Mesenchymal stem cell (in vitro differentiated cells and primary cell): Measurements from ENCODE around the gene CACNA1C.

Source experiments
- DNase-seq: peaks from one replicate; pipeline ENCODE4 v3.0.0-alpha.2; 2013
- H2AFZ ChIP-seq: one replicate; pipeline ENCODE4 v1.6.1; 2013; ENCODE audit warnings: low read depth, mild to moderate bottlenecking, control low read depth, inconsistent platforms, low read length, moderate library complexity
- H2AK5ac ChIP-seq: 2 replicates; pipeline ENCODE4 v1.6.1; 2013; ENCODE audit warnings: low read length, moderate library complexity, mild to moderate bottlenecking, inconsistent platforms; ENCODE audit not compliant: severe bottlenecking
- H2BK120ac ChIP-seq: one replicate; pipeline ENCODE4 v1.6.1; 2013; ENCODE audit warnings: low read depth, mild to moderate bottlenecking, inconsistent platforms, low read length, moderate library complexity
- H2BK12ac ChIP-seq, 2 experiments: one replicate each; pipeline ENCODE4 v1.6.1; 2013; ENCODE audit warnings: inconsistent platforms in 2 of 2, low read length in 2 of 2, mild to moderate bottlenecking in 2 of 2, moderate library complexity in 2 of 2, control low read depth in 1 of 2
- H2BK15ac ChIP-seq: one replicate; pipeline ENCODE4 v1.6.1; 2013; ENCODE audit warnings: mild to moderate bottlenecking, low read depth, inconsistent platforms; ENCODE audit not compliant: poor library complexity, severe bottlenecking
- H2BK5ac ChIP-seq: 2 replicates; pipeline ENCODE4 v1.6.1; 2013; ENCODE audit warnings: low read depth, mild to moderate bottlenecking, low read length, control low read depth, inconsistent platforms; ENCODE audit not compliant: poor library complexity, severe bottlenecking
- H3K14ac ChIP-seq, 2 experiments: one replicate each; pipeline ENCODE4 v1.6.1; 2013; ENCODE audit warnings: inconsistent platforms in 2 of 2, low read length in 2 of 2, control low read depth in 1 of 2, mild to moderate bottlenecking in 1 of 2, moderate library complexity in 1 of 2
- H3K18ac ChIP-seq, 2 experiments: one replicate each; pipeline ENCODE4 v1.6.1; 2013; ENCODE audit warnings: inconsistent platforms in 2 of 2, low read length in 2 of 2, control low read depth in 1 of 2, low read depth in 1 of 2, mild to moderate bottlenecking in 1 of 2
- H3K23ac ChIP-seq, 2 experiments: one replicate each; pipeline ENCODE4 v1.6.1; 2013; ENCODE audit warnings: inconsistent platforms in 2 of 2, low read length in 2 of 2, mild to moderate bottlenecking in 2 of 2, moderate library complexity in 2 of 2, control low read depth in 1 of 2
- H3K27ac ChIP-seq: 2 replicates; pipeline ENCODE4 v1.5.1; 2013; ENCODE audit warnings: mild to moderate bottlenecking, moderate library complexity, low read length, control low read depth, inconsistent platforms; ENCODE audit not compliant: poor library complexity, severe bottlenecking
- H3K27me3 ChIP-seq, 2 experiments: 2 replicates each; pipeline versions ENCODE4 v1.6.1 to v1.7.0; 2013; ENCODE audit warnings: low read length in 2 of 2, mild to moderate bottlenecking in 2 of 2, moderate library complexity in 2 of 2, control low read depth in 1 of 2, inconsistent platforms in 1 of 2; ENCODE audit not compliant: control insufficient read depth in 1 of 2, insufficient read depth in 1 of 2
- H3K36me3 ChIP-seq, 2 experiments: 2 replicates each; pipeline versions ENCODE4 v1.6.1 to v1.7.0; 2013; ENCODE audit warnings: low read length in 2 of 2, control low read depth in 1 of 2, inconsistent platforms in 1 of 2, low read depth in 1 of 2, mild to moderate bottlenecking in 1 of 2; ENCODE audit not compliant: insufficient read depth in 2 of 2, control insufficient read depth in 1 of 2
- H3K4ac ChIP-seq, 2 experiments: one replicate each; pipeline ENCODE4 v1.6.1; 2013; ENCODE audit warnings: inconsistent platforms in 2 of 2, low read length in 2 of 2, mild to moderate bottlenecking in 2 of 2, moderate library complexity in 2 of 2, control low read depth in 1 of 2, low read depth in 1 of 2
- H3K4me1 ChIP-seq: 2 replicates; pipeline ENCODE4 v1.6.1; 2013; ENCODE audit warnings: low read depth, low read length, control low read depth; ENCODE audit not compliant: control insufficient read depth, insufficient read depth
- H3K4me2 ChIP-seq: 2 replicates; pipeline ENCODE4 v1.6.1; 2013; ENCODE audit warnings: low read length, mild to moderate bottlenecking, inconsistent platforms; ENCODE audit not compliant: poor library complexity, severe bottlenecking
- H3K4me3 ChIP-seq, 2 experiments: 2 replicates each; pipeline versions ENCODE4 v1.5.1 to v1.7.0; 2013; ENCODE audit warnings: low read length in 2 of 2, mild to moderate bottlenecking in 2 of 2, control low read depth in 1 of 2, low read depth in 1 of 2; ENCODE audit not compliant: insufficient read depth in 1 of 2
- H3K79me1 ChIP-seq: replicated peaks from 2 replicates; pipeline ENCODE4 v1.6.1; 2013; ENCODE audit warnings: mild to moderate bottlenecking, control low read depth, low read length, inconsistent platforms; ENCODE audit not compliant: poor library complexity, severe bottlenecking
- H3K9ac ChIP-seq: 2 replicates; pipeline ENCODE4 v1.7.0; 2013; ENCODE audit warnings: mild to moderate bottlenecking, low read length, moderate library complexity
- H3K9me3 ChIP-seq: 2 replicates; pipeline ENCODE4 v1.7.0; 2013; ENCODE audit warnings: mild to moderate bottlenecking, low read length; ENCODE audit not compliant: control insufficient read depth
- H4K8ac ChIP-seq: one replicate; pipeline ENCODE4 v1.6.1; 2013; ENCODE audit warnings: inconsistent platforms, mild to moderate bottlenecking, low read length, moderate library complexity
- H4K91ac ChIP-seq: one replicate; pipeline ENCODE4 v1.6.1; 2013; ENCODE audit warnings: mild to moderate bottlenecking, low read length, inconsistent platforms
- WGBS: methylation state at CpG from one replicate; pipeline ENCODE4 v1.1.7; 2013; ENCODE audit warnings: mixed read lengths; 5-methylcytosine and 5-hydroxymethylcytosine counted together

CACNA1C gene

GRCh38 chr12:2144951-2145350 lies 92.2 kb downstream of the CACNA1C start:
- no peak overlapping the region for H3K18ac ChIP-seq
- no peaks in the 10 kb centered on the region for H3K4me1 ChIP-seq
- no peak overlapping the region for H4K91ac ChIP-seq
- no peak overlapping the region for H2BK5ac ChIP-seq
- H3K23ac ChIP-seq, result no peak overlapping the region
- no peak overlapping the region for H2AFZ ChIP-seq
- WGBS, result no CpG with 5 or more reads among the region's 1 CpG
- no peak overlapping the region for H2AK5ac ChIP-seq
- H2BK120ac ChIP-seq, result no peak overlapping the region
- no peak overlapping the region for H2BK15ac ChIP-seq
- no peak overlapping the region for H3K9ac ChIP-seq
- H3K79me1 ChIP-seq, result no peaks in the 10 kb centered on the region
- no peak for DNase-seq
- no peak overlapping the region for H2BK12ac ChIP-seq
- H3K27me3 ChIP-seq, result peaks cover 0 to 13% of the 10 kb centered on the region in 2 experiments
- no peak overlapping the region for H3K27ac ChIP-seq
- H3K9me3 ChIP-seq, result no peaks in the 10 kb centered on the region
- no peak overlapping the region for H3K4me3 ChIP-seq
- no peak overlapping the region for H3K4ac ChIP-seq
- H3K14ac ChIP-seq, result no peak overlapping the region
- no peak overlapping the region for H3K4me2 ChIP-seq
- no peak overlapping the region for H4K8ac ChIP-seq
- H3K36me3 ChIP-seq, result peaks cover 0 to 13% of the 10 kb centered on the region in 2 experiments

- H3K9ac ChIP-seq, result no peak overlapping the region
- no peak overlapping the region for H3K14ac ChIP-seq
- no peak overlapping the region for H3K4ac ChIP-seq
- H3K4me1 ChIP-seq, result no peaks in the 10 kb centered on the region
- peaks cover 0 to 12% of the 10 kb centered on the region in 2 experiments for H3K36me3 ChIP-seq
- H3K79me1 ChIP-seq, result no peaks in the 10 kb centered on the region
- H3K27ac ChIP-seq, result no peak overlapping the region
- no peak overlapping the region for H2AK5ac ChIP-seq
- no peak for DNase-seq
- no peak overlapping the region for H4K91ac ChIP-seq
- H3K4me3 ChIP-seq, result no peak overlapping the region
- peaks cover 0 to 13% of the 10 kb centered on the region in 2 experiments for H3K27me3 ChIP-seq
- peak overlapping the region in 1 of 2 experiments; percentile 30 for H2BK12ac ChIP-seq
- no peak overlapping the region for H3K4me2 ChIP-seq
- no peak overlapping the region for H4K8ac ChIP-seq
- no peak overlapping the region for H3K18ac ChIP-seq
- H3K23ac ChIP-seq, result no peak overlapping the region
- H2BK5ac ChIP-seq, result no peak overlapping the region
- H2AFZ ChIP-seq, result no peak overlapping the region
- no peak overlapping the region for H2BK15ac ChIP-seq
- no peak overlapping the region for H2BK120ac ChIP-seq
- no peaks in the 10 kb centered on the region for H3K9me3 ChIP-seq
- 76% methylated on average over 5 of the region's 7 CpGs for WGBS
Measured at GRCh38 chr12:2145433-2145998, 92.7 kb downstream of the CACNA1C start.

- Histone ChIP-seq H3K4me3 (no peak overlapping the region), H4K91ac (no peak overlapping the region), H3K18ac (no peak overlapping the region), H3K4me1 (no peaks in the 10 kb centered on the region), H3K14ac (no peak overlapping the region), H3K4me2 (no peak overlapping the region), H2AFZ (no peak overlapping the region), H3K79me1 (no peaks in the 10 kb centered on the region), H2BK120ac (no peak overlapping the region), H3K9ac (no peak overlapping the region), H3K9me3 (no peaks in the 10 kb centered on the region), H2BK15ac (no peak overlapping the region), H3K36me3 (peaks cover 0 to 7% of the 10 kb centered on the region in 2 experiments), H3K23ac (no peak overlapping the region), H2BK5ac (no peak overlapping the region), H3K4ac (no peak overlapping the region), H2AK5ac (no peak overlapping the region), H4K8ac (no peak overlapping the region), H2BK12ac (no peak overlapping the region), H3K27me3 (peaks cover 0 to 13% of the 10 kb centered on the region in 2 experiments), H3K27ac (no peak overlapping the region)
- WGBS, result 100% methylated on average over 1 of the region's 1 CpG
- no peak for DNase-seq
Measured at GRCh38 chr12:2147335-2147734, 94.5 kb downstream of the CACNA1C start.

- H2BK120ac ChIP-seq, result no peak overlapping the region
- H3K36me3 ChIP-seq, result peaks cover 0 to 3% of the 10 kb centered on the region in 2 experiments
- 92% methylated on average over 3 of the region's 3 CpGs for WGBS
- H2BK15ac ChIP-seq, result no peak overlapping the region
- no peak overlapping the region for H2AFZ ChIP-seq
- no peak overlapping the region for H2BK12ac ChIP-seq
- no peak overlapping the region for H3K4me3 ChIP-seq
- H3K79me1 ChIP-seq, result no peaks in the 10 kb centered on the region
- no peak overlapping the region for H3K27ac ChIP-seq
- H3K18ac ChIP-seq, result no peak overlapping the region
- H3K9ac ChIP-seq, result no peak overlapping the region
- no peak overlapping the region for H4K91ac ChIP-seq
- no peak overlapping the region for H4K8ac ChIP-seq
- H2AK5ac ChIP-seq, result no peak overlapping the region
- H3K4ac ChIP-seq, result no peak overlapping the region
- DNase-seq, result no peak
- H3K23ac ChIP-seq, result no peak overlapping the region
- H3K27me3 ChIP-seq, result peaks cover 0 to 13% of the 10 kb centered on the region in 2 experiments
- H3K4me2 ChIP-seq, result no peak overlapping the region
- no peak overlapping the region for H2BK5ac ChIP-seq
- H3K9me3 ChIP-seq, result no peaks in the 10 kb centered on the region
- H3K4me1 ChIP-seq, result peaks cover under 1% of the 10 kb centered on the region
- H3K14ac ChIP-seq, result no peak overlapping the region
Measured at GRCh38 chr12:2149091-2149490, 96.3 kb downstream of the CACNA1C start.
